GM06990 (cell line): ENCODE measurements around the gene CHN2.

Experiments
- DNase-seq: peaks from one replicate; pipeline ENCODE4 v3.0.0-alpha.2; 2011; ENCODE audit not compliant: insufficient read length; ENCODE audit errors: extremely low read depth
- H3K27me3 ChIP-seq: replicated peaks from 2 replicates; pipeline ENCODE4 v1.6.0; 2011; ENCODE audit warnings: low read length; ENCODE audit not compliant: control insufficient read depth, insufficient read depth
- H3K36me3 ChIP-seq: 2 replicates; pipeline ENCODE4 v1.5.1; 2011; ENCODE audit warnings: low read length; ENCODE audit not compliant: control insufficient read depth, insufficient read depth
- H3K4me3 ChIP-seq: replicated peaks from 2 replicates; pipeline ENCODE4 v1.5.1; 2011; ENCODE audit warnings: low read depth, mild to moderate bottlenecking, control low read depth, low read length
- TF ChIP-seq, protein P1 (sequence below): IDR thresholded peaks from 2 replicates; pipeline ENCODE4 v1.5.1; 2011; ENCODE audit warnings: low read length, control low read depth, mild to moderate bottlenecking, inconsistent platforms; ENCODE audit not compliant: insufficient read depth, poor library complexity, severe bottlenecking

Gene CHN2

DNA sequence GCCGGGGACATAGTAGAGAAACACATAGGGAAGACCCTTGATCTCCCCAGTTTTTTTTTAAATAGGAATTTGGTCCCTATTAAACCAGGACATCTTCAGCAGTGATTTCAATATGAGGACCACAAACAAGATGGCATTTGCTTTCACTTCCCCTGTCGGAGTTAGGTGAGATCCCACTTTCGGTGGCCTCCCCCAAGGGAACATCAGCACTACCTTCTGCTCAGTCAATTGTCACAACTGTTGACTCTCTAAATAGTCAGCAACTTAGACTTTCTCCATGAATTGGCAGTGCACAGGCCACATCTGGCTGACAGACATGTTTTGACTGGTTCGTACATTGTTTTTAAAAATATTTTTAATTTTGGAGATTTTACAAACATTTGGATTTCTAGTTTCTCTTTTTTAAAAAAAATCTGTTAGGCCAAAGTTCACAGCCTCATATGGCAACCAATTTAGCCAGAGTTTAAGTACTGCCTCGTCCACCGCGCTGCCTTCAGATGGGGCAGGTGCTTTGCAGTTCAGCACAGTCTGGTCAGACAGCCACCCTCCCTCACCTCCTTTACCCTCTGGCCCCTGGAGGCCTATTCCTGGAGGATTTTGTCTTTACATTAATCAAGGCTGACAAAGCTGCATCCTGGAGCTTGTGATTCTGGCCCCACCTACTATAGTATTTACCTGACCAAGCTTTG is 229.9 kb downstream of the CHN2 start:
- Histone ChIP-seq H3K27me3 (no peaks in the 10 kb centered on the region), H3K4me3 (no peak overlapping the region), H3K36me3 (no peaks in the 10 kb centered on the region)
- DNase-seq: no peak
- TF ChIP-seq, protein P1, sequence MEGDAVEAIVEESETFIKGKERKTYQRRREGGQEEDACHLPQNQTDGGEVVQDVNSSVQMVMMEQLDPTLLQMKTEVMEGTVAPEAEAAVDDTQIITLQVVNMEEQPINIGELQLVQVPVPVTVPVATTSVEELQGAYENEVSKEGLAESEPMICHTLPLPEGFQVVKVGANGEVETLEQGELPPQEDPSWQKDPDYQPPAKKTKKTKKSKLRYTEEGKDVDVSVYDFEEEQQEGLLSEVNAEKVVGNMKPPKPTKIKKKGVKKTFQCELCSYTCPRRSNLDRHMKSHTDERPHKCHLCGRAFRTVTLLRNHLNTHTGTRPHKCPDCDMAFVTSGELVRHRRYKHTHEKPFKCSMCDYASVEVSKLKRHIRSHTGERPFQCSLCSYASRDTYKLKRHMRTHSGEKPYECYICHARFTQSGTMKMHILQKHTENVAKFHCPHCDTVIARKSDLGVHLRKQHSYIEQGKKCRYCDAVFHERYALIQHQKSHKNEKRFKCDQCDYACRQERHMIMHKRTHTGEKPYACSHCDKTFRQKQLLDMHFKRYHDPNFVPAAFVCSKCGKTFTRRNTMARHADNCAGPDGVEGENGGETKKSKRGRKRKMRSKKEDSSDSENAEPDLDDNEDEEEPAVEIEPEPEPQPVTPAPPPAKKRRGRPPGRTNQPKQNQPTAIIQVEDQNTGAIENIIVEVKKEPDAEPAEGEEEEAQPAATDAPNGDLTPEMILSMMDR: no peak

DNA sequence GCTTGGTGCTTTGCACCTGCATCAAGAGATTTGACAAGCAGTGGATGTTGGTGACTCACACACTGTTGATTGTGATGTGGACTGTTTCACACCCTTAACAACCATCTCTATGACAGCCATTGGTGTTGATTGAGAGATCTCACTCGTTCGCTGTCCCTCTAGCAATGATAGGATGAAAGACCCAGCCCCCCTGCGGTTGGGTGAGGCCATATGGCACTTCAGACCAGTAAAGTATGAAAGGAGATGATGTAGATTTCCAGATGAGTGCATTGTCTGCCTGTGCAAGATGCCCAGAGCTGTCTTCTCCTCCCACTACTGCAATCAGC is 230.4 kb downstream of the CHN2 start:
- DNase-seq: no peak
- Histone ChIP-seq H3K4me3 (no peak overlapping the region), H3K36me3 (no peaks in the 10 kb centered on the region), H3K27me3 (no peaks in the 10 kb centered on the region)
- TF ChIP-seq, protein P1: no peak

DNA sequence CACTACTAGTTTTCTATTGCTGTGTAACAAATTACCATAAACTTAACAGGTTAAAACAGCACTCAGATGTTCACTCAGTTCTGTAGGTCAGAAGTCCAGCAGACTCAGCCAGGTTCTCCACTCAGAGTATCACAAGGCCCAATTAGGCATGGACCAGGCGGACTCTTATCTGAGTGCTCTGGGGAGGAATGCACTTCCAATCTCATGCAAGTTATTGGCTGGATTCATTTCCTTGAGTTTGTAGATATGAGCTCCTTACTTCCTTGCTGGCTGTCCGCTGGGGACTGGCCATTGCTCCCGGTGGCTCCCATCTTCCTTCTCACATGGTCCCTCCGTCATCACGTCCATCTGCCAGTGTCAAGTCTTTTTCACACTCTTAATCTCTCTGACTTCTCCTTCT is 232.0 kb downstream of the CHN2 start:
- Histone ChIP-seq H3K36me3 (no peaks in the 10 kb centered on the region), H3K4me3 (no peak overlapping the region), H3K27me3 (no peaks in the 10 kb centered on the region)
- TF ChIP-seq, protein P1: no peak
- DNase-seq: no peak

DNA sequence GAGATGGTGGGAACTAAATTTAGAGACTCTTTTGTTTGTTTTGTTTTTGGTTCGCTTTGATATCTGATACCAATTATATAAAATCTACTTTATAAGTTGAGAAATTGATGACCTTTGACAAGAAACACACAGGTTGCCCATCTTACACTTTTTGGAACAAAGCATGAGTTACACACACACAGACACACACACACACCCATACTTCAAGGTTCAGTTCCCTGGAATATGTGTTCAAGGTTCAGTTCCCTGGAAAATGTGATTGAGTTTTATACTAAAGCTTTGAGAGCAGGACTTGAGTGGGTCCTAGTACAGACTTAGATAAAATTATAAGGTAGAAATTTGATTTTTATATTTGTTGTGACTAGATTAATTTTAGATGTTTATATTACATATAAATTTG is 234.8 kb downstream of the CHN2 start:
- Histone ChIP-seq H3K4me3 (no peak overlapping the region), H3K27me3 (no peaks in the 10 kb centered on the region), H3K36me3 (no peaks in the 10 kb centered on the region)
- TF ChIP-seq, protein P1: no peak
- DNase-seq: no peak

DNA sequence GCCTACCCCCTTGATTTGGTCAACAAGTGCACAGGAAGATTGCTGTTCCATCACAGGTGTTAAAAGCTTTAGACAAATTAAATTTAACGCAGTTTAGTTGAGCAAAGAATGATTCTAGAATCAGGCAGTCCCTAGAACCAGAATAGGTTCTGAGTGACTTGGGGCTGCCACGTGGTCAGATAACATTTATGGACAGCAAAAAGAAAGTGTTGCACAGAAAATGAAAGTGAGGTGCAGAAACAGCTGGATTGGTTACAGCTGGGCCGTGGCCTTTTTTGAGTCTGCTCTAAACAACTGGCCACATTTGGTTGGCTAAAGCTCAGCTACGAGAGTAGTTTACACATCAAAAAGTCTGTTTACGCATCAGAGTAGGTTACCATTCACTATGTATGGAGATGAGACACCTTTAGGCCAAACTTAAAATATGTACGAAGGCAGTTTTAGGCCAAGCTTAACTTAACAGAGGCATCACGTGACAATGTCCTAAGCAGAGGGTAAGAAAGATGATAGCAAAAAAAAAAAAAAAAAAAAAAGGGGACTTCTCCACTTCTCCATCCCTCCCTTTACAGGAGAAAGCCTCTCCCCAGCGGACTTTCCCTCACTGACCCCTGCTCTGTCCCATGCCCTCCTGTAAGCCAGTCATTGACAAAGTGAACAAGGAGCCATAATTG is 235.8 kb downstream of the CHN2 start:
- Histone ChIP-seq H3K27me3 (no peaks in the 10 kb centered on the region), H3K36me3 (no peaks in the 10 kb centered on the region), H3K4me3 (no peak overlapping the region)
- TF ChIP-seq, protein P1: no peak
- DNase-seq: no peak
